CD14-positive monocyte (primary cell): ENCODE results near the gene RER1. TPM values are rescaled to one million over a fixed set of nuclear protein-coding genes. Genes with fewer than 3 reads are reported as not detected.

Experiments used
- DNase-seq, 3 donors: peaks; one replicate each; pipeline ENCODE4 v3.0.0-alpha.2; 2011 to 2022
- H2AFZ ChIP-seq: 2 replicates; pipeline ENCODE4 v1.6.0; 2012; ENCODE audit warnings: mild to moderate bottlenecking, low read depth, low read length, inconsistent platforms; ENCODE audit not compliant: insufficient read depth, poor library complexity, severe bottlenecking
- H3K27ac ChIP-seq, 2 donors: 1 replicate in 1 of 2; 2 replicates in 1 of 2; pipeline ENCODE4 v1.5.1; 2012 to 2013; ENCODE audit warnings: low read length in 2 of 2, control low read depth in 1 of 2, inconsistent platforms in 1 of 2, low read depth in 1 of 2, mild to moderate bottlenecking in 1 of 2
- H3K27me3 ChIP-seq, 2 donors: one replicate each; pipeline versions ENCODE4 v1.6.0 to v1.6.1; 2011 to 2013; ENCODE audit warnings: low read length in 2 of 2; ENCODE audit not compliant: control insufficient read depth in 2 of 2, insufficient read depth in 2 of 2
- H3K36me3 ChIP-seq, 2 donors: replicated peaks in 1 of 2; 1 replicate in 1 of 2; 2 replicates in 1 of 2; pipeline versions ENCODE4 v1.5.1 to v1.6.1; 2012 to 2013; ENCODE audit warnings: low read length in 2 of 2, control low read depth in 1 of 2, inconsistent platforms in 1 of 2, mild to moderate bottlenecking in 1 of 2; ENCODE audit not compliant: insufficient read depth in 2 of 2, control insufficient read depth in 1 of 2
- H3K4me1 ChIP-seq, 2 donors: 1 replicate in 1 of 2; 2 replicates in 1 of 2; pipeline versions ENCODE4 v1.5.1 to v1.6.1; 2012 to 2013; ENCODE audit warnings: low read length in 2 of 2, control low read depth in 1 of 2, inconsistent platforms in 1 of 2, mild to moderate bottlenecking in 1 of 2, moderate library complexity in 1 of 2; ENCODE audit not compliant: insufficient read depth in 2 of 2, control insufficient read depth in 1 of 2
- H3K4me2 ChIP-seq: replicated peaks from 2 replicates; pipeline ENCODE3; 2012; ENCODE audit warnings: low read length, moderate library complexity, mild to moderate bottlenecking; ENCODE audit not compliant: poor library complexity, severe bottlenecking; ENCODE audit errors: extremely low read depth
- H3K4me3 ChIP-seq, 3 experiments: fragments of 200-600 bp in 1 of 3; sonication (generic) in 1 of 3; replicated peaks in 1 of 3; 1 replicate in 2 of 3; 2 replicates in 1 of 3; pipeline ENCODE4 v1.5.1; 2011 to 2013; ENCODE audit warnings: low read length in 3 of 3, mild to moderate bottlenecking in 3 of 3, control low read depth in 2 of 3, low read depth in 2 of 3, inconsistent platforms in 1 of 3, moderate library complexity in 1 of 3
- H3K79me2 ChIP-seq: 2 replicates; pipeline ENCODE4 v1.6.0; 2012; ENCODE audit warnings: mild to moderate bottlenecking, control low read depth, inconsistent platforms, low read length, moderate library complexity; ENCODE audit not compliant: insufficient read depth
- H3K9ac ChIP-seq: 2 replicates; pipeline ENCODE4 v1.6.0; 2017; ENCODE audit warnings: low read length, mild to moderate bottlenecking; ENCODE audit not compliant: insufficient read depth, poor library complexity, severe bottlenecking
- H3K9me3 ChIP-seq, 2 donors: replicated peaks in 1 of 2; 1 replicate in 1 of 2; 2 replicates in 1 of 2; pipeline versions ENCODE4 v1.5.1 to v1.6.1; 2012 to 2013; ENCODE audit warnings: low read length in 2 of 2, control low read depth in 1 of 2; ENCODE audit not compliant: control insufficient read depth in 1 of 2, insufficient read depth in 1 of 2
- H4K20me1 ChIP-seq: 2 replicates; pipeline ENCODE4 v1.6.0; 2012; ENCODE audit warnings: mild to moderate bottlenecking, low read length, control low read depth, moderate library complexity; ENCODE audit not compliant: insufficient read depth
- H3K27ac Mint-ChIP-seq, 7 donors: one replicate each; pipeline ENCODE4 v1.8.0; 2020; ENCODE audit warnings: mild to moderate bottlenecking in 7 of 7, mixed read lengths in 7 of 7, moderate library complexity in 6 of 7, inconsistent platforms in 2 of 7
- H3K27me3 Mint-ChIP-seq, 3 donors: one replicate each; pipeline ENCODE4 v1.8.0; 2021 to 2022; ENCODE audit warnings: low read depth in 3 of 3, mild to moderate bottlenecking in 3 of 3, mixed read lengths in 3 of 3, moderate library complexity in 3 of 3, inconsistent platforms in 1 of 3
- H3K36me3 Mint-ChIP-seq, 2 donors: one replicate each; pipeline ENCODE4 v1.8.0; 2020; ENCODE audit warnings: mixed read lengths in 2 of 2, inconsistent platforms in 1 of 2, mild to moderate bottlenecking in 1 of 2
- H3K4me1 Mint-ChIP-seq: one replicate; pipeline ENCODE4 v1.8.0; 2020; ENCODE audit warnings: mild to moderate bottlenecking, mixed read lengths
- H3K4me3 Mint-ChIP-seq, 2 donors: one replicate each; pipeline ENCODE4 v1.8.0; 2020; ENCODE audit warnings: mild to moderate bottlenecking in 2 of 2, mixed read lengths in 2 of 2, moderate library complexity in 1 of 2
- H3K9me3 Mint-ChIP-seq, 7 donors: one replicate each; pipeline ENCODE4 v1.8.0; 2020 to 2022; ENCODE audit warnings: mixed read lengths in 7 of 7, mild to moderate bottlenecking in 6 of 7, moderate library complexity in 6 of 7, inconsistent platforms in 2 of 7
- CTCF ChIP-seq: fragments of 200-600 bp; IDR thresholded peaks from one replicate; pipeline ENCODE4 v1.8.0; 2022; ENCODE audit warnings: antibody characterized with exemption, mild to moderate bottlenecking
- WGBS: methylation state at CpG from one replicate; pipeline ENCODE4 v1.1.5; 2013; ENCODE audit warnings: missing lambda C conversion rate; ENCODE audit not compliant: insufficient coverage; 5-methylcytosine and 5-hydroxymethylcytosine counted together
- intact Hi-C, 2 donors: fragments of 100-400 bp; cut with micrococcal nuclease; formaldehyde crosslinking; loops; one replicate each; pipeline versions ENCODE4 v1.15.0 to v1.15.1; 2023
- polyA plus RNA-seq, 3 donors: library from polyadenylated mRNA; depleted of rRNA in 1 of 3; unstranded in 2 of 3; stranded (reverse) in 1 of 3; fragments of 300-500 nt in 2 of 3; fragments of >200 nt in 1 of 3; fragmentation: Illumina TruSeq in 2 of 3; gene quantifications; 1 replicate in 2 of 3; 2 replicates in 1 of 3; pipeline ENCODE4 v1.2.3, GENCODE V29; 2012 to 2021

RER1 gene
- polyA plus RNA-seq, 3 donors, result 98.3 to 235 (median 193) TPM

- no peak overlapping the region for H3K4me3 Mint-ChIP-seq
- no peak for TF ChIP-seq CTCF
- Histone ChIP-seq H3K27me3 (no peaks in the 10 kb centered on the region), H3K79me2 (no peaks in the 10 kb centered on the region), H3K4me2 (no peak overlapping the region), H2AFZ (no peak overlapping the region), H3K36me3 (no peaks in the 10 kb centered on the region), H3K9me3 (no peaks in the 10 kb centered on the region), H3K27ac (no peak overlapping the region), H3K4me1 (peaks cover 4 to 6% of the 10 kb centered on the region in 2 donors), H3K4me3 (no peak overlapping the region), H3K9ac (no peak overlapping the region), H4K20me1 (no peaks in the 10 kb centered on the region)
- peaks cover 0 to 2% (median 0%) of the 10 kb centered on the region in 3 donors for H3K27me3 Mint-ChIP-seq
- peaks cover 9% of the 10 kb centered on the region for H3K4me1 Mint-ChIP-seq
- no peak overlapping the region for H3K27ac Mint-ChIP-seq
- H3K36me3 Mint-ChIP-seq, result no peaks in the 10 kb centered on the region
- DNase-seq, result no peak
- intact Hi-C loops, result loop anchor here (1.0 kb wide), 1 partner anchor 186 kb away; no protein-coding TSS in a partner anchor
- peaks cover 0 to 6% (median 0%) of the 10 kb centered on the region in 7 donors for H3K9me3 Mint-ChIP-seq
- WGBS, result 93% methylated on average over 28 of the region's 32 CpGs
Observed at GRCh38 chr1:2380816-2381591, 10.6 kb upstream of the RER1 start.

DNA sequence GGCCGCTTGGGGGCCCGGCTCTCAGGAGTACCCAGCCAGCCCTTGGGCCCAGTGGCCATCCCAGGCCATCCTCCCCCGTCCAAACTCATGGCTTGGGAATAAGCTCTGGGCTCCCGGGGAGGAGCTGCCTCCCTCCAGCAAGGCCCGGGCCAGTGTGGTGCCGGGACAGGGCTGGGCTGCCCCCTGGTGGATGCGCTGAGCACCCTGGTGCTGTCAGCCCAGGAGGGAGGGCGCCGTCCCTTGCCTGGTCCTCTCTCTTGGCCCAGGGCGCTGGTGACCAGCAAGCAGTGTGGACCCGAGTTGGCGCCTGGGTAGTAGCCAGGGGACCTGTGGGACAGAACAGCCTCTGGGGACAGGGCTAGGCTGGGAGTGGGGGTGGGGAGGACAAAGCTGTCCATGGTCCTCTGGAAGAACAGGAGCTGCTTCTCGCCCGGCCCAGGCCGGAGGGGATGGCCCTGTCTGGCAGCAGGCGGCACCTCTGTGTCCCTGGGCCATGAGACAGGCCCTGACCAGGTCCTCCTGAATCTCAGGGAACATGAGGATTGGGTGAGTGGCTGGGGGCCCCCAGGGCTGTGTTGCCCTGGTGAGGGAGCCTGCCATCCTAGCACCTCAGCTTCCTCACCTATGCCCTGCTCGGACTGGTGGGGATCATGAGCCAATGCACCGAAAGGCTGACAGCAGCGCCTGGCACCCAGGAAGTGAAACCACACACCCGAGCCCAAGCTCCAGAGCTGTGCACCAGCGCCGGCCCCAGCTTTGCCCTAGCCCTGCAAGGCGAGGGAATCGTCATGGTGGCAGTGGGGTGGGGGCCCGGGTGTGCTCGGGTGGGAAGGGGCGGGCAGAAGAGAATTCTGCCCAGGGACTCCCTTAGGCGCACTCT lies 9.7 kb upstream of the RER1 start:
- Mint-ChIP-seq H3K9me3 (peaks cover 0 to 6% (median 0%) of the 10 kb centered on the region in 7 donors), H3K36me3 (no peaks in the 10 kb centered on the region), H3K27me3 (peaks cover 0 to 3% (median 0%) of the 10 kb centered on the region in 3 donors), H3K27ac (no peak overlapping the region), H3K4me3 (no peak overlapping the region), H3K4me1 (peaks cover 9% of the 10 kb centered on the region)
- no peaks in the 10 kb centered on the region for H4K20me1 ChIP-seq
- no peak overlapping the region for H2AFZ ChIP-seq
- H3K27me3 ChIP-seq, result no peaks in the 10 kb centered on the region
- H3K79me2 ChIP-seq, result no peaks in the 10 kb centered on the region
- TF ChIP-seq CTCF, result peak; percentile 85
- peaks cover 4 to 6% of the 10 kb centered on the region in 2 donors for H3K4me1 ChIP-seq
- 40% methylated on average over 19 of the region's 28 CpGs for WGBS
- DNase-seq, result peak; percentile 64 to 71 (median 67)
- intact Hi-C loops, result loop anchor here (1.0 kb wide), 1 partner anchor 187 kb away; no protein-coding TSS in a partner anchor
- no peak overlapping the region for H3K4me3 ChIP-seq
- no peak overlapping the region for H3K9ac ChIP-seq
- no peaks in the 10 kb centered on the region for H3K9me3 ChIP-seq
- no peak overlapping the region for H3K27ac ChIP-seq
- no peaks in the 10 kb centered on the region for H3K36me3 ChIP-seq
- no peak overlapping the region for H3K4me2 ChIP-seq
